T-cell (primary cell): ENCODE data around the gene NECTIN4. TPM values are rescaled to one million over a fixed set of nuclear protein-coding genes. Genes with fewer than 3 reads are reported as not detected.

Experiments
- total RNA-seq, 35 experiments: library from RNA in 6 of 35; stranded (reverse) in 6 of 35; fragments of 120-200 nt in 1 of 35; gene quantifications; one replicate each; pipeline versions ENCODE4 v1.2.1 to v1.2.4 and lab custom pipeline; 2013 to 2026

NECTIN4 gene
- total RNA-seq, 5 donors from 2014 or later (not counting 1 experiment from before 2014, with no cell fraction given): 0.06 TPM; not detected in 4

Other genes with a start within 250 kb of the NECTIN4 start
- gene CD244, start 226.7 kb downstream of the NECTIN4 start, total RNA-seq: 10 to 100 TPM in 1 of 5 donors, 1 to 10 TPM in 4; 1.1 to 12.4 (median 2.9) TPM
- gene ITLN1, start 204.4 kb downstream of the NECTIN4 start, total RNA-seq: not detected
- not detected for gene ITLN2, start 134.7 kb downstream of the NECTIN4 start, total RNA-seq
- gene F11R, start 68.4 kb downstream of the NECTIN4 start, total RNA-seq: 10 to 100 TPM; 14.6 to 21.0 (median 18.7) TPM
- 100 to 1,000 TPM in 2 of 5 donors, 10 to 100 TPM in 3; 39.9 to 130 (median 94.8) TPM for gene TSTD1, start 50.6 kb downstream of the NECTIN4 start, total RNA-seq
- 10 to 100 TPM; 65.4 to 96.1 (median 92.2) TPM for gene USF1, start 43.6 kb downstream of the NECTIN4 start, total RNA-seq
- gene ARHGAP30, start 19.7 kb downstream of the NECTIN4 start, total RNA-seq: 100 to 1,000 TPM; 193 to 299 (median 279) TPM
- gene KLHDC9, start 8.8 kb upstream of the NECTIN4 start, total RNA-seq: 1 to 10 TPM in 1 of 5 donors, under 1 TPM in 2, not detected in 2; 0.82 to 1.6 (median 0.86) TPM
- 10 to 100 TPM; 32.4 to 48.3 (median 42.1) TPM for gene PFDN2, start 28.5 kb upstream of the NECTIN4 start, total RNA-seq
- 10 to 100 TPM; 23.4 to 44.7 (median 41.7) TPM for gene NIT1, start 28.5 kb upstream of the NECTIN4 start, total RNA-seq
- gene DEDD, start 43.1 kb upstream of the NECTIN4 start, total RNA-seq: 10 to 100 TPM; 34.3 to 43.6 (median 40.6) TPM
- 100 to 1,000 TPM in 2 of 5 donors, 10 to 100 TPM in 3; 82.9 to 109 (median 93.8) TPM for gene UFC1, start 64.4 kb upstream of the NECTIN4 start, total RNA-seq
- gene USP21, start 69.9 kb upstream of the NECTIN4 start, total RNA-seq: 10 to 100 TPM; 37.4 to 69.0 (median 59.5) TPM
- 10 to 100 TPM; 38.3 to 85.4 (median 69.2) TPM for gene PPOX, start 76.9 kb upstream of the NECTIN4 start, total RNA-seq
- 10 to 100 TPM; 48.4 to 77.8 (median 69.3) TPM for gene B4GALT3, start 87.9 kb upstream of the NECTIN4 start, total RNA-seq
- 1 to 10 TPM in 4 of 5 donors, under 1 TPM in 1; 0.86 to 1.8 (median 1.4) TPM for gene ADAMTS4, start 109.5 kb upstream of the NECTIN4 start, total RNA-seq
- gene NDUFS2, start 112.8 kb upstream of the NECTIN4 start, total RNA-seq: 10 to 100 TPM; 57.3 to 92.2 (median 88.2) TPM
- 1 to 10 TPM; 2.5 to 5.2 (median 3.5) TPM for gene FCER1G, start 125.7 kb upstream of the NECTIN4 start, total RNA-seq
- 1 to 10 TPM in 3 of 5 donors, not detected in 2; 2.2 to 5.5 (median 3.7) TPM for gene APOA2, start 134.1 kb upstream of the NECTIN4 start, total RNA-seq
- gene TOMM40L, start 136.5 kb upstream of the NECTIN4 start, total RNA-seq: 10 to 100 TPM in 4 of 5 donors, 1 to 10 TPM in 1; 6.3 to 12.2 (median 11.0) TPM
- gene NR1I3, start 148.6 kb upstream of the NECTIN4 start, total RNA-seq: not detected
- gene PCP4L1, start 169.2 kb upstream of the NECTIN4 start, total RNA-seq: not detected
- gene MPZ, start 220.4 kb upstream of the NECTIN4 start, total RNA-seq: 1 to 10 TPM; 3.4 to 7.9 (median 6.1) TPM
- gene SDHC, start 224.8 kb upstream of the NECTIN4 start, total RNA-seq: 100 to 1,000 TPM in 3 of 5 donors, 10 to 100 TPM in 2; 86.4 to 106 (median 103) TPM